Measurements from ENCODE around the gene C19orf85. TPM values are rescaled to one million over a fixed set of nuclear protein-coding genes. Genes with fewer than 3 reads are reported as not detected.

C19orf85 gene
- total RNA-seq, 1 donor from 2014 or later: 3.9 TPM

- DNase-seq (ENCODE audit: low spot score): no peak
Measured at GRCh38 chr19:55489711-55490477, 25.3 kb upstream of the C19orf85 start.

- peak; percentile 70 for DNase-seq (ENCODE audit: low spot score)
Measured at GRCh38 chr19:55488986-55489710, 24.6 kb upstream of the C19orf85 start.

- peak; percentile 87 for DNase-seq (ENCODE audit: low spot score)
Measured at GRCh38 chr19:55487924-55488687, 23.6 kb upstream of the C19orf85 start, which contains the start of gene SSC5D. Gene SSC5D, plus strand, starts transcription at chr19:55488436. Its CDS starts 154 bp downstream, at chr19:55488590.

GRCh38 chr19:55486971-55487923, 22.7 kb upstream of the C19orf85 start:
- DNase-seq (ENCODE audit: low spot score): peak; percentile 96

- DNase-seq (ENCODE audit: low spot score): no peak
Measured at GRCh38 chr19:55486043-55486970, 21.8 kb upstream of the C19orf85 start.

GRCh38 chr19:55485439-55486011, 21.0 kb upstream of the C19orf85 start:
- DNase-seq (ENCODE audit: low spot score): no peak

- peak; percentile 76 for DNase-seq (ENCODE audit: low spot score)
Measured at GRCh38 chr19:55484593-55485438, 20.3 kb upstream of the C19orf85 start, which contains the start of gene NAT14. Gene NAT14, plus strand, starts transcription at chr19:55485188. Its CDS starts 521 bp downstream, at chr19:55485709.

GRCh38 chr19:55483706-55484592, 19.4 kb upstream of the C19orf85 start:
- DNase-seq (ENCODE audit: low spot score): no peak

- DNase-seq (ENCODE audit: low spot score): no peak
Measured at GRCh38 chr19:55482967-55483705, 18.6 kb upstream of the C19orf85 start.

- DNase-seq (ENCODE audit: low spot score): no peak
Measured at GRCh38 chr19:55482156-55482961, 17.8 kb upstream of the C19orf85 start.

- DNase-seq (ENCODE audit: low spot score): no peak
Measured at GRCh38 chr19:55481794-55482155, 17.2 kb upstream of the C19orf85 start.

GRCh38 chr19:55481148-55481793, 16.7 kb upstream of the C19orf85 start:
- no peak for DNase-seq (ENCODE audit: low spot score)

- DNase-seq (ENCODE audit: low spot score): no peak
Measured at GRCh38 chr19:55479451-55480230, 15.1 kb upstream of the C19orf85 start.

- DNase-seq (ENCODE audit: low spot score): no peak
Measured at GRCh38 chr19:55479045-55479444, 14.5 kb upstream of the C19orf85 start.
